Osteoblast (primary cell): Measurements from ENCODE around the gene EXOC4. TPM values are rescaled to one million over a fixed set of nuclear protein-coding genes. Genes with fewer than 3 reads are reported as not detected.

ENCODE experiments used
- DNase-seq: peaks from one replicate; pipeline ENCODE4 v3.0.0; 2011; ENCODE audit warnings: low spot score, mixed read lengths; ENCODE audit not compliant: insufficient read length; ENCODE audit errors: missing footprints
- H2AFZ ChIP-seq: 2 replicates; pipeline ENCODE4 v1.6.0; 2011; ENCODE audit warnings: mild to moderate bottlenecking, low read length
- H3K27ac ChIP-seq: 2 replicates; pipeline ENCODE4 v1.5.1; 2011; ENCODE audit warnings: mild to moderate bottlenecking, low read depth, low read length, moderate library complexity
- H3K27me3 ChIP-seq: 2 replicates; pipeline ENCODE4 v1.6.0; 2012; ENCODE audit warnings: mild to moderate bottlenecking, control low read depth, inconsistent platforms, low read length, moderate library complexity; ENCODE audit not compliant: insufficient read depth
- H3K36me3 ChIP-seq: 2 replicates; pipeline ENCODE4 v1.5.1; 2011; ENCODE audit warnings: mild to moderate bottlenecking, low read length, control low read depth, moderate library complexity; ENCODE audit not compliant: insufficient read depth
- H3K4me1 ChIP-seq: 2 replicates; pipeline ENCODE4 v1.5.1; 2011; ENCODE audit warnings: mild to moderate bottlenecking, low read length, control low read depth, moderate library complexity; ENCODE audit not compliant: insufficient read depth
- H3K4me2 ChIP-seq: 2 replicates; pipeline ENCODE4 v1.6.0; 2011; ENCODE audit warnings: mild to moderate bottlenecking, low read length; ENCODE audit not compliant: insufficient read depth
- H3K4me3 ChIP-seq: fragments of 200-600 bp; sonication (generic); 3 replicates; pipeline ENCODE4 v1.5.1; 2012; ENCODE audit warnings: mild to moderate bottlenecking, low read length, inconsistent platforms; ENCODE audit not compliant: insufficient read depth
- H3K79me2 ChIP-seq: 2 replicates; pipeline ENCODE4 v1.6.0; 2012; ENCODE audit warnings: mild to moderate bottlenecking, low read length, control low read depth, inconsistent platforms; ENCODE audit not compliant: insufficient read depth
- H3K9me3 ChIP-seq: 2 replicates; pipeline ENCODE4 v1.5.1; 2011; ENCODE audit warnings: low read depth, low read length, control low read depth
- H4K20me1 ChIP-seq: 2 replicates; pipeline ENCODE4 v1.6.0; 2012; ENCODE audit warnings: mild to moderate bottlenecking, low read length, control low read depth; ENCODE audit not compliant: insufficient read depth
- CTCF ChIP-seq: IDR thresholded peaks from 2 replicates; pipeline ENCODE4 v1.5.1; 2011; ENCODE audit warnings: mild to moderate bottlenecking, low read depth, low read length, moderate library complexity; ENCODE audit errors: extremely low read depth
- small RNA-seq: library from RNA; depleted of rRNA; stranded (forward); fragments of <200 nt; gene quantifications from one replicate; pipeline ENCODE3, GENCODE V24; 2012
- total RNA-seq: library from RNA; depleted of rRNA; stranded (reverse); fragments of >200 nt; gene quantifications from 2 replicates; pipeline ENCODE4 v1.2.3, GENCODE V29; 2012

EXOC4 gene
- total RNA-seq, 1 donor = 134 TPM

GRCh38 chr7:134114992-134115391 lies 862.1 kb downstream of the EXOC4 start:
- no peak for TF ChIP-seq CTCF

More at GRCh38 chr7:134114992-134115391, 862.1 kb downstream of the EXOC4 start:
- Histone ChIP-seq H2AFZ (no peak overlapping the region), H3K4me2 (no peak overlapping the region), H3K4me3 (no peak overlapping the region), H3K27me3 (no peaks in the 10 kb centered on the region), H3K27ac (no peak overlapping the region), H3K79me2 (no peaks in the 10 kb centered on the region), H3K4me1 (no peaks in the 10 kb centered on the region), H3K36me3 (no peaks in the 10 kb centered on the region), H4K20me1 (no peaks in the 10 kb centered on the region), H3K9me3 (no peaks in the 10 kb centered on the region)
- no peak for DNase-seq

Small RNAs within 50 kb of the gene (small RNA-seq; reads per million reads assigned to genes)
- not detected for gene MIR6133

Other genes starting within 250 kb of the EXOC4 start
- gene CHCHD3, start 171.0 kb upstream of the EXOC4 start, total RNA-seq = 81.9 and 89.8 TPM in 2 replicates